WTC11 (cell line): ENCODE measurements around the gene NTRK1.

Experiments
- ESRRA ChIP-seq: sonication (generic); formaldehyde crosslinking; IDR thresholded peaks from 2 replicates; pipeline ENCODE4 v1.8.1; 2022; ENCODE audit warnings: mild to moderate bottlenecking, missing genetic modification reagents, borderline replicate concordance
- FOXK1 ChIP-seq: sonication (generic); formaldehyde crosslinking; IDR thresholded peaks from 2 replicates; pipeline ENCODE4 v1.8.0; 2022; ENCODE audit warnings: mild to moderate bottlenecking, moderate library complexity, missing genetic modification reagents
- GRHL2 ChIP-seq: fragments of 250-450 bp; sonication (Bioruptor Pico); IDR thresholded peaks from 2 replicates; pipeline ENCODE4 v1.8.0; 2022; ENCODE audit warnings: mild to moderate bottlenecking, moderate library complexity; ENCODE audit not compliant: insufficient replicate concordance, severe bottlenecking
- ZNF138 ChIP-seq: sonication (generic); formaldehyde crosslinking; conservative IDR thresholded peaks from 2 replicates; pipeline ENCODE4 v1.8.1; 2022; ENCODE audit warnings: mild to moderate bottlenecking, moderate library complexity, missing genetic modification reagents
- ZNF423 ChIP-seq: fragments of 250-450 bp; sonication (Bioruptor Pico); IDR thresholded peaks from 2 replicates; pipeline ENCODE4 v2.1.2; 2022; ENCODE audit warnings: mild to moderate bottlenecking, moderate library complexity
- TF ChIP-seq, protein P1 (sequence below): fragments of 200-600 bp; IDR thresholded peaks from 2 replicates; pipeline ENCODE4 v1.8.0; 2022; ENCODE audit warnings: antibody characterized with exemption
- TF ChIP-seq, protein P2 (sequence below): sonication (generic); formaldehyde crosslinking; IDR thresholded peaks from 2 replicates; pipeline ENCODE4 v1.8.0; 2022; ENCODE audit warnings: mild to moderate bottlenecking, missing genetic modification reagents
- TF ChIP-seq, protein P3 (sequence below): sonication (generic); formaldehyde crosslinking; IDR thresholded peaks from 2 replicates; pipeline ENCODE4 v1.8.0; 2023; ENCODE audit warnings: missing genetic modification reagents
- TF ChIP-seq, protein P4 (sequence below): sonication (generic); formaldehyde crosslinking; IDR thresholded peaks from 2 replicates; pipeline ENCODE4 v1.8.0; 2022; ENCODE audit warnings: mild to moderate bottlenecking, missing genetic modification reagents

DNA sequence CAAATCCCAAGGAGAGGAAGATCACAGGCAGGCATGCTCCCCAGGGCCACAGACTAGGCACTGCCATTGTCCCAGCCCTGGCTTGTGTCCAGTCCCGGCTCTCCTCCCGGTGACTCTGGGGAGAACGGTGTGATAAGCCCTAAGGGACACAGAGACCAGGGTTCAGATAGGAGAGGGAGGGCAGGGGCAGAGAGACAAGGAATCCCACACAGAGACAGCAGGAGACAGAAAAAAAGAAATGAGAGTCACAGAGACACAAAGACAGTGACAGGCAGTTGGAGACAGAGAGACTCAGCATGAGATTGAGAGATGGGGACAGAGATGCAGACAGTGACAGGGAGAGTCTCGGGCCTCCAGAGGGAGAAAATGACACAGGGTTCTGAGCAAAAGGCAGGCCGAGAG is 2.1 kb upstream of the NTRK1 start:
- TF ChIP-seq ZNF423 (CRISPR knock-in tag), result no peak
- TF ChIP-seq, protein P1, sequence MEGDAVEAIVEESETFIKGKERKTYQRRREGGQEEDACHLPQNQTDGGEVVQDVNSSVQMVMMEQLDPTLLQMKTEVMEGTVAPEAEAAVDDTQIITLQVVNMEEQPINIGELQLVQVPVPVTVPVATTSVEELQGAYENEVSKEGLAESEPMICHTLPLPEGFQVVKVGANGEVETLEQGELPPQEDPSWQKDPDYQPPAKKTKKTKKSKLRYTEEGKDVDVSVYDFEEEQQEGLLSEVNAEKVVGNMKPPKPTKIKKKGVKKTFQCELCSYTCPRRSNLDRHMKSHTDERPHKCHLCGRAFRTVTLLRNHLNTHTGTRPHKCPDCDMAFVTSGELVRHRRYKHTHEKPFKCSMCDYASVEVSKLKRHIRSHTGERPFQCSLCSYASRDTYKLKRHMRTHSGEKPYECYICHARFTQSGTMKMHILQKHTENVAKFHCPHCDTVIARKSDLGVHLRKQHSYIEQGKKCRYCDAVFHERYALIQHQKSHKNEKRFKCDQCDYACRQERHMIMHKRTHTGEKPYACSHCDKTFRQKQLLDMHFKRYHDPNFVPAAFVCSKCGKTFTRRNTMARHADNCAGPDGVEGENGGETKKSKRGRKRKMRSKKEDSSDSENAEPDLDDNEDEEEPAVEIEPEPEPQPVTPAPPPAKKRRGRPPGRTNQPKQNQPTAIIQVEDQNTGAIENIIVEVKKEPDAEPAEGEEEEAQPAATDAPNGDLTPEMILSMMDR, result no peak
- no peak for TF ChIP-seq FOXK1 (CRISPR knock-in tag)
- TF ChIP-seq, protein P2, sequence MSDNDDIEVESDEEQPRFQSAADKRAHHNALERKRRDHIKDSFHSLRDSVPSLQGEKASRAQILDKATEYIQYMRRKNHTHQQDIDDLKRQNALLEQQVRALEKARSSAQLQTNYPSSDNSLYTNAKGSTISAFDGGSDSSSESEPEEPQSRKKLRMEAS (CRISPR knock-in tag), result no peak
- TF ChIP-seq, protein P3, sequence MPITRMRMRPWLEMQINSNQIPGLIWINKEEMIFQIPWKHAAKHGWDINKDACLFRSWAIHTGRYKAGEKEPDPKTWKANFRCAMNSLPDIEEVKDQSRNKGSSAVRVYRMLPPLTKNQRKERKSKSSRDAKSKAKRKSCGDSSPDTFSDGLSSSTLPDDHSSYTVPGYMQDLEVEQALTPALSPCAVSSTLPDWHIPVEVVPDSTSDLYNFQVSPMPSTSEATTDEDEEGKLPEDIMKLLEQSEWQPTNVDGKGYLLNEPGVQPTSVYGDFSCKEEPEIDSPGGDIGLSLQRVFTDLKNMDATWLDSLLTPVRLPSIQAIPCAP (CRISPR knock-in tag), result no peak
- TF ChIP-seq, protein P4, sequence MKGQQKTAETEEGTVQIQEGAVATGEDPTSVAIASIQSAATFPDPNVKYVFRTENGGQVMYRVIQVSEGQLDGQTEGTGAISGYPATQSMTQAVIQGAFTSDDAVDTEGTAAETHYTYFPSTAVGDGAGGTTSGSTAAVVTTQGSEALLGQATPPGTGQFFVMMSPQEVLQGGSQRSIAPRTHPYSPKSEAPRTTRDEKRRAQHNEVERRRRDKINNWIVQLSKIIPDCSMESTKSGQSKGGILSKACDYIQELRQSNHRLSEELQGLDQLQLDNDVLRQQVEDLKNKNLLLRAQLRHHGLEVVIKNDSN, result no peak
- no peak for TF ChIP-seq GRHL2 (CRISPR knock-in tag)
- no peak for TF ChIP-seq ESRRA (CRISPR knock-in tag)
- no peak for TF ChIP-seq ZNF138 (CRISPR knock-in tag)
